ENCODE results near the gene SH2D3C. TPM values are rescaled to one million over a fixed set of nuclear protein-coding genes. Genes with fewer than 3 reads are reported as not detected.

The SH2D3C gene
- total RNA-seq, 1 experiment from 2014 or later: 0.79 TPM

GRCh38 chr9:127789179-127789578 lies 10.7 kb upstream of the SH2D3C start:
- Histone ChIP-seq H3K79me2 (ENCODE audit: low read depth) (peaks cover 46% of the 10 kb centered on the region), H3K27ac (no peak overlapping the region), H3K9me2 (ENCODE audit: insufficient read depth) (no peaks in the 10 kb centered on the region), H3K4me3 (no peak overlapping the region), H3K27me3 (ENCODE audit: insufficient read depth, low read depth) (no peaks in the 10 kb centered on the region), H3K4me2 (no peak overlapping the region), H4K20me1 (ENCODE audit: insufficient read depth) (peaks cover 65% of the 10 kb centered on the region), H3K36me3 (ENCODE audit: low read depth) (peaks cover 30% of the 10 kb centered on the region), H2AFZ (no peak overlapping the region), H3K9me3 (ENCODE audit: insufficient read depth, low read depth) (no peaks in the 10 kb centered on the region), H3K4me1 (replicated peaks; ENCODE audit: insufficient read depth) (peaks cover 8% of the 10 kb centered on the region), H3F3A (ENCODE audit: insufficient read depth, low read depth) (peaks cover 52% of the 10 kb centered on the region)
- intact Hi-C loops (cut with micrococcal nuclease; ENCODE audit: unreplicated experiment): loop anchor here (5.0 kb wide), 1 partner anchor 128 kb away; the partner anchor contains the start of gene ST6GALNAC4
- no TSS peak for BruUV-seq (replicated peaks)
- no peak for DNase-seq
- CTCF ChIA-PET: no interaction called here
- TF ChIP-seq CTCF (conservative IDR thresholded peaks at IDR 0.05): no peak
- TF ChIP-seq EZH2 (IDR thresholded peaks at IDR 0.05; ENCODE audit: low read depth): no peak
- POLR2A ChIA-PET (ENCODE audit: unreplicated experiment): no interaction called here

- peaks cover 46% of the 10 kb centered on the region for H3K79me2 ChIP-seq (ENCODE audit: low read depth)
- peaks cover 8% of the 10 kb centered on the region for H3K4me1 ChIP-seq (replicated peaks; ENCODE audit: insufficient read depth)
- H3K27me3 ChIP-seq (ENCODE audit: insufficient read depth, low read depth): no peaks in the 10 kb centered on the region
- no peaks in the 10 kb centered on the region for H3K9me3 ChIP-seq (ENCODE audit: insufficient read depth, low read depth)
- no TSS peak for BruUV-seq (replicated peaks)
- H4K20me1 ChIP-seq (ENCODE audit: insufficient read depth): peaks cover 65% of the 10 kb centered on the region
- H3K36me3 ChIP-seq (ENCODE audit: low read depth): peaks cover 30% of the 10 kb centered on the region
- CTCF ChIA-PET: interaction anchor here (0.6 kb wide), 1 partner anchor 81 kb away, joined by 4 read pairs; no protein-coding TSS in a partner anchor
- no peak overlapping the region for H2AFZ ChIP-seq
- no peak overlapping the region for H3K4me3 ChIP-seq
- intact Hi-C loops (cut with micrococcal nuclease; ENCODE audit: unreplicated experiment): loop anchor here (5.0 kb wide), 1 partner anchor 129 kb away; the partner anchor contains the start of gene ST6GALNAC4
- H3K9me2 ChIP-seq (ENCODE audit: insufficient read depth): no peaks in the 10 kb centered on the region
- peaks cover 46% of the 10 kb centered on the region for H3F3A ChIP-seq (ENCODE audit: insufficient read depth, low read depth)
- H3K27ac ChIP-seq: no peak overlapping the region
- DNase-seq: no peak
- TF ChIP-seq CTCF (conservative IDR thresholded peaks at IDR 0.05) (no peak), EZH2 (IDR thresholded peaks at IDR 0.05; ENCODE audit: low read depth) (no peak)
- POLR2A ChIA-PET (ENCODE audit: unreplicated experiment): no interaction called here
- H3K4me2 ChIP-seq: no peak overlapping the region
Observed at GRCh38 chr9:127788337-127789011, 10.0 kb upstream of the SH2D3C start.

- TF ChIP-seq CTCF (conservative IDR thresholded peaks at IDR 0.05) (peak; percentile 65), EZH2 (IDR thresholded peaks at IDR 0.05; ENCODE audit: low read depth) (no peak)
- ChIA-PET CTCF (interaction anchor here (0.6 kb wide), 1 partner anchor 14 kb away, joined by 3 read pairs; no protein-coding TSS in a partner anchor), POLR2A (ENCODE audit: unreplicated experiment) (no interaction called here)
- H3K36me3 ChIP-seq (ENCODE audit: low read depth): peaks cover 30% of the 10 kb centered on the region
- DNase-seq: no peak
- no peak overlapping the region for H3K27ac ChIP-seq
- no peaks in the 10 kb centered on the region for H3K9me2 ChIP-seq (ENCODE audit: insufficient read depth)
- intact Hi-C loops (cut with micrococcal nuclease; ENCODE audit: unreplicated experiment): loop anchor here (1.0 to 5.0 kb wide), 3 partner anchors 17 to 131 kb away; partner anchors contain the start of gene ST6GALNAC4
- peaks cover 40% of the 10 kb centered on the region for H3F3A ChIP-seq (ENCODE audit: insufficient read depth, low read depth)
- peaks cover 46% of the 10 kb centered on the region for H3K79me2 ChIP-seq (ENCODE audit: low read depth)
- peaks cover 56% of the 10 kb centered on the region for H4K20me1 ChIP-seq (ENCODE audit: insufficient read depth)
- H3K4me1 ChIP-seq (replicated peaks; ENCODE audit: insufficient read depth): peaks cover 8% of the 10 kb centered on the region
- peak overlapping the region; percentile 99 for H3K4me3 ChIP-seq
- no TSS peak for BruUV-seq (replicated peaks)
- no peak overlapping the region for H2AFZ ChIP-seq
- H3K9me3 ChIP-seq (ENCODE audit: insufficient read depth, low read depth): no peaks in the 10 kb centered on the region
- peak overlapping the region; percentile 73 for H3K4me2 ChIP-seq
- H3K27me3 ChIP-seq (ENCODE audit: insufficient read depth, low read depth): no peaks in the 10 kb centered on the region
Observed at GRCh38 chr9:127786773-127787104, 8.3 kb upstream of the SH2D3C start.
